Gastroesophageal sphincter (tissue), 3 donors: Measurements from ENCODE around the gene TAF11L14.
"Not testable (repeated sequence)": the region's sequence is repeated elsewhere in the genome, so short reads cannot be mapped to it uniquely, and the experiment has no call there.

ENCODE experiments used
- POLR2AphosphoS5 ChIP-seq: sonication (generic); formaldehyde crosslinking; IDR thresholded peaks from one replicate; pipeline ENCODE4 v1.6.1; 2017; ENCODE audit warnings: antibody characterized with exemption
- TF ChIP-seq, protein P1 (sequence below), 4 experiments: fragments of 200-600 bp in 2 of 4; fragments of 450-650 bp in 2 of 4; sonication (generic) in 1 of 4; IDR thresholded peaks; one replicate each; pipeline ENCODE4 v1.5.1; 2017 to 2019; ENCODE audit warnings: antibody characterized with exemption in 4 of 4, mild to moderate bottlenecking in 2 of 4, moderate library complexity in 2 of 4

GRCh38 chr5:17631788-17632187 lies 2.5 kb upstream of the TAF11L14 start, which contains the start of gene TAF11L13:
- TF ChIP-seq, protein P1, sequence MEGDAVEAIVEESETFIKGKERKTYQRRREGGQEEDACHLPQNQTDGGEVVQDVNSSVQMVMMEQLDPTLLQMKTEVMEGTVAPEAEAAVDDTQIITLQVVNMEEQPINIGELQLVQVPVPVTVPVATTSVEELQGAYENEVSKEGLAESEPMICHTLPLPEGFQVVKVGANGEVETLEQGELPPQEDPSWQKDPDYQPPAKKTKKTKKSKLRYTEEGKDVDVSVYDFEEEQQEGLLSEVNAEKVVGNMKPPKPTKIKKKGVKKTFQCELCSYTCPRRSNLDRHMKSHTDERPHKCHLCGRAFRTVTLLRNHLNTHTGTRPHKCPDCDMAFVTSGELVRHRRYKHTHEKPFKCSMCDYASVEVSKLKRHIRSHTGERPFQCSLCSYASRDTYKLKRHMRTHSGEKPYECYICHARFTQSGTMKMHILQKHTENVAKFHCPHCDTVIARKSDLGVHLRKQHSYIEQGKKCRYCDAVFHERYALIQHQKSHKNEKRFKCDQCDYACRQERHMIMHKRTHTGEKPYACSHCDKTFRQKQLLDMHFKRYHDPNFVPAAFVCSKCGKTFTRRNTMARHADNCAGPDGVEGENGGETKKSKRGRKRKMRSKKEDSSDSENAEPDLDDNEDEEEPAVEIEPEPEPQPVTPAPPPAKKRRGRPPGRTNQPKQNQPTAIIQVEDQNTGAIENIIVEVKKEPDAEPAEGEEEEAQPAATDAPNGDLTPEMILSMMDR (IDR thresholded peaks at IDR 0.05): not testable (repeated sequence)
- TF ChIP-seq POLR2AphosphoS5: not testable (repeated sequence)
